Activated naive CD4-positive, alpha-beta T cell treated with anti-CD3 and anti-CD28 coated beads for 36 hours (primary cell): Measurements from ENCODE around the gene PIGL. TPM values are rescaled to one million over a fixed set of nuclear protein-coding genes. Genes with fewer than 3 reads are reported as not detected.

Experiments used
- CTCF ChIA-PET: fragments of 350-600 bp; sonication (Branson Sonifier 250); formaldehyde crosslinking; loops from one replicate; lab custom pipeline; 2021; ENCODE audit warnings: antibody characterized with exemption; lab: Charles Lee
- DNase-seq: peaks from one replicate; pipeline ENCODE4 v3.0.0-alpha.2; 2020
- H3K27ac Mint-ChIP-seq: one replicate; pipeline ENCODE4 v1.8.0; 2021; ENCODE audit warnings: mild to moderate bottlenecking, mixed read lengths
- H3K27me3 Mint-ChIP-seq: one replicate; pipeline ENCODE4 v1.8.0; 2021; ENCODE audit warnings: low read depth, mixed read lengths
- H3K36me3 Mint-ChIP-seq: one replicate; pipeline ENCODE4 v1.8.0; 2021; ENCODE audit warnings: low read depth, mixed read lengths
- H3K4me1 Mint-ChIP-seq: one replicate; pipeline ENCODE4 v1.8.0; 2021; ENCODE audit warnings: low read depth, mixed read lengths
- H3K4me3 Mint-ChIP-seq: one replicate; pipeline ENCODE4 v1.8.0; 2021; ENCODE audit warnings: mild to moderate bottlenecking, moderate library complexity, mixed read lengths
- H3K9me3 Mint-ChIP-seq: one replicate; pipeline ENCODE4 v1.8.0; 2021; ENCODE audit warnings: mixed read lengths
- intact Hi-C: fragments of 100-400 bp; cut with micrococcal nuclease; formaldehyde crosslinking; loops from one replicate; pipeline ENCODE4 v1.15.1; 2023
- microRNA-seq: library from miRNA; unstranded; fragments of <30 nt; microRNA quantifications from one replicate; pipeline ENCODE4 v1.2.0, GENCODE V29; 2022; ENCODE audit warnings: borderline microRNAs expressed, borderline replicate concordance
- total RNA-seq, 2 experiments: library from RNA; stranded (reverse); gene quantifications; one replicate each; pipeline ENCODE4 v1.2.3, GENCODE V29; 2021

Gene PIGL
- total RNA-seq, 2 experiments from 2014 or later: 40.4 to 42.4 TPM

DNA sequence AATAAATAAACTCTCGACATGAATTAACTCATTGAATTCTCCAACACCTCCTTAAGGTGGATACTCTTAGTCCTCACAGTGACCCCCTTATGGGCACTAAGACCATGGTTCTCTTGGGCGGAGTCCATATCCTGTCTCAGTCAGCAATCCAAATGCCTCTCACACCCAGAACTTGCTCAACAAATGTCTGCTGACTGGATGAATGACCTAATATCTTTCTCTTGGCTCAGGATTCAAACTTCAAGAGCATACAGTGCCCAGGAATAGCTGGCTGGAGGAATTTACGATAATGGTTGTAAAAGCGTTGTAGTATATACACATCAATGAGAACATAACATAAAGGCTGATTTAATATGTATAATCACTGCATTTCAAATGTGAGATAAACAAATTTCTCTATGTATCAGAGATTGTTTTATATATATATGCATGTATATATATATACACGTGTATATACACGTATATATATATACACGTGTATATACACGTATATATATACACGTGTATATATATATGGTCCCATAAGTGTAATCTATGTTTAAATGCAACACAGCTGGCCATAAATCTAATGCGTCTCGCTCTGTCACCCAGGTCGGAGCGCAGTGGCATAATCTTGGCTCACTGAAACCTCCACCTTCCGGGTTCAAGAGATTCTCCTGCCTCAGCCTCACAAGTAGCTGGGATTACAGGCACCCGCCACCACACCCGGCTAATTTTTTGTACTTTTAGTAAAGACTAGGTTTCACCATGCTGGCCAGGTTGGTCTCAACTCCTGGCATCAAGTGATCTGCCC, 157.3 kb downstream of the PIGL start:
- Mint-ChIP-seq H3K9me3 (no peaks in the 10 kb centered on the region), H3K27me3 (no peaks in the 10 kb centered on the region), H3K4me3 (no peak overlapping the region), H3K27ac (no peak overlapping the region), H3K4me1 (no peaks in the 10 kb centered on the region), H3K36me3 (no peaks in the 10 kb centered on the region)
- CTCF ChIA-PET: interaction anchor here (1.0 to 3.2 kb wide), 5 partner anchors 9 to 147 kb away, joined by 3 to 17 read pairs (median 4); partner anchors contain the start of gene CENPV
- no peak for DNase-seq
- intact Hi-C loops: no loop called here

Small RNAs within 50 kb of the gene (microRNA-seq; reads per million reads assigned to microRNA genes)
- not detected for gene MIR1288

Other genes starting within 250 kb of the PIGL start
- 10 to 100 TPM in 1 of 2 experiments, 1 to 10 TPM in 1; 8.3 to 10.8 TPM for gene ZSWIM7, start 217.5 kb upstream of the PIGL start, total RNA-seq
- 10 to 100 TPM; 18.8 to 20.8 TPM for gene TTC19, start 217.4 kb upstream of the PIGL start, total RNA-seq
- gene NCOR1, start 1.7 kb upstream of the PIGL start, total RNA-seq: 100 to 1,000 TPM; 101 to 104 TPM
- 100 to 1,000 TPM; 117 to 121 TPM for gene CENPV, start 136.3 kb downstream of the PIGL start, total RNA-seq
- 1,000 to 10,000 TPM; 1,579 to 1,628 TPM for gene UBB, start 163.9 kb downstream of the PIGL start, total RNA-seq
- 10 to 100 TPM; 23.7 to 24.8 TPM for gene TRPV2, start 198.4 kb downstream of the PIGL start, total RNA-seq